HG02840 (cell line): Measurements from ENCODE around the gene BCL2L12.

ENCODE experiments used
- ATAC-seq: cut with Tn5 transposase; IDR thresholded peaks from one replicate; pipeline ENCODE4 v1.9.1; 2021; ENCODE audit warnings: mild to moderate bottlenecking, moderate library complexity, moderate number of reproducible peaks; ENCODE audit not compliant: unreplicated experiment, low FRiP score

Gene BCL2L12

DNA sequence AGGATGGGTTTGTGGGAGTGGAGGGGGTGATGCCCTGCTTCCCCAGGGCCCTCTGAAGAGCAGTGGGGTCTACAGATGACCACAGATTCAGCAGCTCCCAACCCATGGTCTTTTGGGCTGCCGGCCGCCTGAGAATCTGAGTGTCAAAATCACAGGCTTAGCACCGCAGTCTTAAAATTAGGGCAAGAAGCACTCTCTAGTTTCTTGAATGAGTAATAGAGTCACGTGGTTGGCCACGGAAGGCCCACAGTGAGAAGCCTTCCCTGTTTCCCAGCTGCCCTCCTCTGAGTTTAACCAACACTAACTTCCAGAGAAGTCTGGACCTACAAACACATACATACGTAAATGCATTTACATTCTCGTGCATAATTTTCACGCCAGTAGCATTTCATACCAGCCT is 16.5 kb downstream of the BCL2L12 start:
- no peak for ATAC-seq

GRCh38 chr19:49683814-49684250 is 18.1 kb downstream of the BCL2L12 start:
- ATAC-seq: no peak

- no peak for ATAC-seq
Measured at GRCh38 chr19:49684251-49684982, 18.7 kb downstream of the BCL2L12 start.

GRCh38 chr19:49684983-49685553 is 19.3 kb downstream of the BCL2L12 start:
- no peak for ATAC-seq

- ATAC-seq: no peak
Measured at GRCh38 chr19:49685845-49686332, 20.2 kb downstream of the BCL2L12 start.

DNA sequence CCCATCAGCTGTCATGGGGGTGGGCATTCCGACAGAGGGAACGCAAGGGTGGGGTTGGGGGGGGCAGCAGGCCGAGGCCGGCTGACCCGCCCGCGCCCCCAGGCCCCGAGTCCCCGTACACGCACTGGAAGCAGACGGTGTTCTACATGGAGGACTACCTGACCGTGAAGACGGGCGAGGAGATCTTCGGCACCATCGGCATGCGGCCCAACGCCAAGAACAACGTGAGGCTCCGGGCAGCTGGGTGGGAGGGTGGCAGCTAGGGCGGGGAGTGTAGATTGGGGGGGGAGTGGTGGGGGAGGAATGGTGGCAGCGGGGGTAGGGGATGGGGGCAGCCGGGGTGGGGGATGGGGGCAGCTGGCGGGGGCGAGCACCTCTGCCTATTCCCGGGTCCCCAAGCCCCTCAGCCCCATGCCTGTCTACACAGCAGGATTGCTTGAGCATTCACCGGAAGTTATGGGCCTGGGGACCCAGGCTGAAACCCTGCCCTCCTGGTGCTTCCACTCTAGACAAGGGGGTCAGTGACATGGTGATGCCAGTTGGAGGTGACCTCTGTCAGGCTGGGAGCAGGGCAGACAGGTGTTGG is 20.9 kb downstream of the BCL2L12 start:
- ATAC-seq: no peak

DNA sequence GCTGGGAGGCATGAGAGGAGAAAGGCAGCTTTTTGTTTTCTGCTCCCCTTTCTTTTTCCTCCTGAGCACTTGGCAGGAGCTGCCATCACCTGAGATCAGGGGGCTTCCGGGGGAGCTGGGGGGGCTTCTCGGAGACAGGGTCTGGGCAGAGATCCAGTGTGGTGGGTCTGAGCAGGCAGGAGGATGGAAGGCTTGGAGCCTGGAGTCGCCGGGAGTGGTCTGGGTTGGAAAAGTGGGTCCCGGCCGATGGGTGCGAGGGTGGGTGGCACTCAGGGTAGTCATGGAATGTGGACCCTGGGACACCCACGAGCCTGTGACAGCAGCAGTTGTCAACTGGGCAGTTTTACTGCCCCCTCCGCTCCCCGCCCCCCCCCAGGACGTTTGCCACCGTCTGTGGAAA is 21.4 kb downstream of the BCL2L12 start:
- no peak for ATAC-seq

GRCh38 chr19:49687566-49688316 is 22.0 kb downstream of the BCL2L12 start:
- no peak for ATAC-seq

- no peak for ATAC-seq
Measured at GRCh38 chr19:49688531-49689132, 22.9 kb downstream of the BCL2L12 start.

DNA sequence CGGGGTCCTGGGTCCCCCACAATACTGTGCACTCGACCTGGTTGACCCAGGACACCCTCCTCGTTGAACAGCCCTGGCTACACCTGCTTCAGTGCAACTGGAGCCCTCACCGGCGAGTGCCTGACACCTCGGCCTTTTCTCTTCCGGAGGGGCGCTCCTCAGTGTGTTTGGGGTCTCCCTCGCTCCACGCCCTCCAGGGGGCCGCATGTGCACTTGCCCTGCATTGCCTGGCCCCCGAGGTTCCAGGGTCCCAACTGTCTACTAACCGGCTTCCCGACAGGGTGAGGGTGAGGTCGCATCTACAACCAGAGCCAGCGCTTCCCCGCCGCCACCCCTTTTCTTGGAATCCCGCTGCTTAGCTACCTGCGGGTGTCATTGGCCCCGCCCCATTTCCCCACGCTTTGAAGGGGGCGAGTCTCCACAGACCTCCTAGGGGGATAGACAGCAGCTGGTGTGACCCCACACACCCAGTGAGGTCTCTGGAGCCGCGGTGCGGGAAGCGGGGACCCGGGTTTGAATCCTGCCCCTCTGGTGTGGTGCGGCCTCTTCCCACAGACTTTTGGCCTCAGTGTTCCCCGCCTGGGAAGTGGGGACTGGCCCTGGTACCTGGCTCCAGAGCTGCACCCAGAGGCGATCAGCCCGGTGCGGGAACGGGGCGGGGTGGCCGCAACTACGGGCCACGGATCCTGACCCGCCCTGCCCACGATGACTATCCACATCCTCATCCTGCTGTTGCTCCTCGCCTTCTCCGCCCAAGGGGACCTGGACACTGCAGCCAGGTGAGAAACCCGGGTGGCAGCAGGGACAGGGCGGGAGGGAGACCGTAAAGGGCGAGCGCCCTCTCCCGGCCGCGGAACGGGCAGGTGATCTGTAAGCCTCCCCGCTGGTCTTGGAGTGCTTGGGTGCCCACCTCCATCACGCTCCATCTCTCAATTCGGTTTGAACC is 23.7 kb downstream of the BCL2L12 start, which contains the start of gene ADM5:
Gene ADM5 (plus strand): TSS at position 462 of the 946 bp plus-strand sequence. CDS start 244 bp downstream, at position 706.
- no peak for ATAC-seq

GRCh38 chr19:49690079-49690655 is 24.4 kb downstream of the BCL2L12 start:
- no peak for ATAC-seq

- ATAC-seq: no peak
Measured at GRCh38 chr19:49690656-49691242, 25.0 kb downstream of the BCL2L12 start, which contains the start of gene CPT1C. TSS of gene CPT1C (plus strand) at chr19:49691116. CDS start at chr19:49692253, 1,137 bp downstream.

DNA sequence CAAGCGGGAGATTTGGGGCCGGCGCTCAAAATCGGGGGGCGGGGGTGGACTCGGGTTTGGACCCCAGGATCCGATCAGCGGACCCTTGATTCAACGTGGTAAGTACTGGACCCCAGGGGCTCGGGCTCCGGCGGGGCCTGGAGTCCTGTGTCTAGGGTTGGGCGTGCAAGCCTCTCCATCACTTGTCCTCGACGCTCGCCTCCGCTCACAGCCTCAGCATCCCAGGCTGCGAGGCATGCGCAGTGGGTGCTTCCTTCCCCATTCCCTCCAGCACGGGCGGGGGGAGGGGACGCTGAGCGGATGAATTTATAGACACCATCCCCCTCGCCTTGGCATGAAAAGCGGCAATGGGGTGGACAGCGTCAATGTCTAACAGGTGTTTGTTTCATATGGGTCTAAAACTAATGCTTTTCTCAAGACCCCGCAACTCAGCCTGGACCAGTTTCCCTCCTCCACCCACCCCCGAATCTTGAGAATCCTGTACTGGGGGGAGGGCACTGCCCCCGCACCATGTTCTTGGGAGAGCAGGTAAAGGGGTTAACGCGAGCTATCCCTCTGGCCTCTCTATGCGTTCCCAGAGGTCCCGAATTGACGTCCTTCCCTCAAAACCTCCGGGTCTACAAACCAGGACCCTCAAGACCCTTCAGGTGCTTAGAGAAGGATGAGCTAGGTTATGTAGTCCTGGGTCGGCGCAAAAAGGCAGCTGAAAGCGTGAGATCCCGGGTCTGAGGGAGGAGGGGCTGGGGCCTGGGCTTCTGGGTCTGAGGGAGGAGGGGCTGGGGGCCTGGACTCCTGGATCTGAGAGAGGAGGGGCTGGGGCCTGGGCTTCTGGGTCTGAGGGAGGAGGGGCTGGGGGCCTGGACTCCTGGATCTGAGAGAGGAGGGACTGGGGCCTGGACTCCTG is 25.8 kb downstream of the BCL2L12 start:
- no peak for ATAC-seq

GRCh38 chr19:49692147-49692506 is 26.4 kb downstream of the BCL2L12 start:
- no peak for ATAC-seq

GRCh38 chr19:49696115-49696514 is 30.4 kb downstream of the BCL2L12 start:
- no peak for ATAC-seq

- no peak for ATAC-seq
Measured at GRCh38 chr19:49696865-49697264, 31.1 kb downstream of the BCL2L12 start.

DNA sequence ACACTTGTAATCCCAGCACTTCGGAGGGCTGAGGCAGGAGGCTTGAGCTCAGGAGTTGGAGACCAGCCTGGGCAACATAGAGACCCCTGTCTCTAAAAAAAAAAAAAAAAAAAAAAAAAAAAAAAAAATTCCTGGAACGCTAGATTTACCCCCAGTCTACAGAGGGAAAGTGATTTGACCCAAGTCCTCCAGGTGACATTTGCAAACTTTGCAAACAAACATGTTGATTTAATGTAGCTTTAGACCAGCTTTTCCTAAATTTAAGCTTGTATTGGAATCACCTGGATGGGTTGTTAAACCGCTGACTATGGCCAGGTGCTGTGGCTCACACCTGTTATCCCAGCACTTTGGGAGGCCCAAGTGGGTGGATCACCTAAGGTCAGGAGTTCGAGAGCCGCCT is 33.6 kb downstream of the BCL2L12 start:
- no peak for ATAC-seq

DNA sequence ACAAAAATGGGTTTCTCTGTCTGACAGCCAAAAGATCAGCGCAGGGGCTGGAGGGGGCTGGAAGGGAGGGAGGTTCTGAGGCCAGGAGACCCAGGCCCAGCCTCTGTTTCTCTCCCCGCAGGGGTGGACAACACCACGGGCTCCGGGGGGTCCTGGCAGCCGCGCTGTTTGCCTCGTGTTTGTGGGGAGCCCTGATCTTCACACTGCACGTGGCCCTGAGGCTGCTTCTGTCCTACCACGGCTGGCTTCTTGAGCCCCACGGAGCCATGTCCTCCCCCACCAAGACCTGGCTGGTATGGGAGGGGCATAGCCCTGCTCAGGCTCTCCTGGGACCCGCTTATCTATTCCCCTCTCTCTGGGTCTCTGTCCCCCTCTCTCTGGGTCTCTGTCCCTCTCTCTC is 34.8 kb downstream of the BCL2L12 start:
- no peak for ATAC-seq
